Measurements from ENCODE around the gene VWF.

VWF gene

GRCh38 chr12:6061660-6062059 is 62.8 kb downstream of the VWF start:
- no peak for DNase-seq (ENCODE audit: low read depth, low spot score)
- TF ChIP-seq YY1 (IDR thresholded peaks at IDR 0.05; ENCODE audit: insufficient read depth, insufficient read length) (no peak), SUZ12 (IDR thresholded peaks at IDR 0.05; ENCODE audit: extremely low read depth, insufficient read depth, insufficient read length) (no peak), ZNF274 (IDR thresholded peaks at IDR 0.05; ENCODE audit: low read depth, low read length) (no peak)
- no peak overlapping the region for H3K4me3 ChIP-seq (ENCODE audit: insufficient read length, low read depth)
- H3K9ac ChIP-seq (ENCODE audit: insufficient read length, low read depth): no peak overlapping the region
- H3K9me3 ChIP-seq (ENCODE audit: insufficient read depth, low read length): peaks cover 2% of the 10 kb centered on the region; the same call in 1 of the 2 replicates
- no peaks in the 10 kb centered on the region for H3K27me3 ChIP-seq (ENCODE audit: insufficient read depth, insufficient read length)
- peaks cover 42% of the 10 kb centered on the region for H3K4me1 ChIP-seq (ENCODE audit: insufficient read depth, insufficient read length)
- no peaks in the 10 kb centered on the region for H3K36me3 ChIP-seq (ENCODE audit: insufficient read depth, insufficient read length, low read length)

GRCh38 chr12:6059860-6060565 is 64.5 kb downstream of the VWF start:
- Histone ChIP-seq H3K27me3 (ENCODE audit: insufficient read depth, insufficient read length) (no peaks in the 10 kb centered on the region), H3K36me3 (ENCODE audit: insufficient read depth, insufficient read length, low read length) (no peaks in the 10 kb centered on the region), H3K4me3 (ENCODE audit: insufficient read length, low read depth) (no peak overlapping the region), H3K4me1 (ENCODE audit: insufficient read depth, insufficient read length) (peaks cover 38% of the 10 kb centered on the region), H3K9me3 (ENCODE audit: insufficient read depth, low read length) (no peaks in the 10 kb centered on the region), H3K9ac (ENCODE audit: insufficient read length, low read depth) (no peak overlapping the region)
- TF ChIP-seq SUZ12 (IDR thresholded peaks at IDR 0.05; ENCODE audit: extremely low read depth, insufficient read depth, insufficient read length): no peak
- TF ChIP-seq ZNF274 (IDR thresholded peaks at IDR 0.05; ENCODE audit: low read depth, low read length): no peak
- TF ChIP-seq YY1 (IDR thresholded peaks at IDR 0.05; ENCODE audit: insufficient read depth, insufficient read length): no peak
- DNase-seq (ENCODE audit: low read depth, low spot score): no peak

- no peaks in the 10 kb centered on the region for H3K36me3 ChIP-seq (ENCODE audit: insufficient read depth, insufficient read length, low read length)
- TF ChIP-seq SUZ12 (IDR thresholded peaks at IDR 0.05; ENCODE audit: extremely low read depth, insufficient read depth, insufficient read length): no peak
- no peak for TF ChIP-seq ZNF274 (IDR thresholded peaks at IDR 0.05; ENCODE audit: low read depth, low read length)
- no peak for TF ChIP-seq YY1 (IDR thresholded peaks at IDR 0.05; ENCODE audit: insufficient read depth, insufficient read length)
- H3K9ac ChIP-seq (ENCODE audit: insufficient read length, low read depth): no peak overlapping the region
- no peaks in the 10 kb centered on the region for H3K27me3 ChIP-seq (ENCODE audit: insufficient read depth, insufficient read length)
- H3K4me3 ChIP-seq (ENCODE audit: insufficient read length, low read depth): no peak overlapping the region
- DNase-seq (ENCODE audit: low read depth, low spot score): no peak
- H3K4me1 ChIP-seq (ENCODE audit: insufficient read depth, insufficient read length): peaks cover 36% of the 10 kb centered on the region
- no peaks in the 10 kb centered on the region for H3K9me3 ChIP-seq (ENCODE audit: insufficient read depth, low read length)
These were observed 65.2 kb downstream of the VWF start for GRCh38 chr12:6059221-6059620.

- Histone ChIP-seq H3K4me3 (ENCODE audit: insufficient read length, low read depth) (peak overlapping the region; percentile 3), H3K4me1 (ENCODE audit: insufficient read depth, insufficient read length) (peaks cover 35% of the 10 kb centered on the region), H3K9me3 (ENCODE audit: insufficient read depth, low read length) (no peaks in the 10 kb centered on the region), H3K36me3 (ENCODE audit: insufficient read depth, insufficient read length, low read length) (no peaks in the 10 kb centered on the region), H3K27me3 (ENCODE audit: insufficient read depth, insufficient read length) (no peaks in the 10 kb centered on the region), H3K9ac (ENCODE audit: insufficient read length, low read depth) (peak overlapping the region; percentile 83)
- DNase-seq (ENCODE audit: low read depth, low spot score): no peak
- TF ChIP-seq ZNF274 (IDR thresholded peaks at IDR 0.05; ENCODE audit: low read depth, low read length): no peak
- TF ChIP-seq YY1 (IDR thresholded peaks at IDR 0.05; ENCODE audit: insufficient read depth, insufficient read length): no peak
- TF ChIP-seq SUZ12 (IDR thresholded peaks at IDR 0.05; ENCODE audit: extremely low read depth, insufficient read depth, insufficient read length): no peak
These were observed 65.8 kb downstream of the VWF start for GRCh38 chr12:6058481-6059161.

- no peaks in the 10 kb centered on the region for H3K36me3 ChIP-seq (ENCODE audit: insufficient read depth, insufficient read length, low read length)
- peak overlapping the region; percentile 83 for H3K9ac ChIP-seq (ENCODE audit: insufficient read length, low read depth)
- no peaks in the 10 kb centered on the region for H3K9me3 ChIP-seq (ENCODE audit: insufficient read depth, low read length)
- H3K4me1 ChIP-seq (ENCODE audit: insufficient read depth, insufficient read length): peaks cover 27% of the 10 kb centered on the region
- no peaks in the 10 kb centered on the region for H3K27me3 ChIP-seq (ENCODE audit: insufficient read depth, insufficient read length)
- TF ChIP-seq SUZ12 (IDR thresholded peaks at IDR 0.05; ENCODE audit: extremely low read depth, insufficient read depth, insufficient read length) (no peak), ZNF274 (IDR thresholded peaks at IDR 0.05; ENCODE audit: low read depth, low read length) (no peak), YY1 (IDR thresholded peaks at IDR 0.05; ENCODE audit: insufficient read depth, insufficient read length) (peak; percentile 16)
- peak overlapping the region; percentile 42 for H3K4me3 ChIP-seq (ENCODE audit: insufficient read length, low read depth)
- DNase-seq (ENCODE audit: low read depth, low spot score): peak; percentile 97
These were observed 66.8 kb downstream of the VWF start for GRCh38 chr12:6057700-6058099.

GRCh38 chr12:6056406-6057240 is 67.8 kb downstream of the VWF start:
- H3K9me3 ChIP-seq (ENCODE audit: insufficient read depth, low read length): peaks cover 9% of the 10 kb centered on the region; the same call in 1 of the 2 replicates
- H3K36me3 ChIP-seq (ENCODE audit: insufficient read depth, insufficient read length, low read length): no peaks in the 10 kb centered on the region
- H3K27me3 ChIP-seq (ENCODE audit: insufficient read depth, insufficient read length): no peaks in the 10 kb centered on the region
- TF ChIP-seq ZNF274 (IDR thresholded peaks at IDR 0.05; ENCODE audit: low read depth, low read length) (no peak), YY1 (IDR thresholded peaks at IDR 0.05; ENCODE audit: insufficient read depth, insufficient read length) (no peak), SUZ12 (IDR thresholded peaks at IDR 0.05; ENCODE audit: extremely low read depth, insufficient read depth, insufficient read length) (no peak)
- peak overlapping the region; percentile 12 for H3K4me3 ChIP-seq (ENCODE audit: insufficient read length, low read depth)
- peaks cover 26% of the 10 kb centered on the region for H3K4me1 ChIP-seq (ENCODE audit: insufficient read depth, insufficient read length)
- peak overlapping the region; percentile 69 for H3K9ac ChIP-seq (ENCODE audit: insufficient read length, low read depth)
- peak; percentile 94 for DNase-seq (ENCODE audit: low read depth, low spot score)
